Measurements from ENCODE around the gene OVCH2.
"Not testable (repeated sequence)": the region's sequence is repeated elsewhere in the genome, so short reads cannot be mapped to it uniquely, and the experiment has no call there.

The OVCH2 gene, protein sequence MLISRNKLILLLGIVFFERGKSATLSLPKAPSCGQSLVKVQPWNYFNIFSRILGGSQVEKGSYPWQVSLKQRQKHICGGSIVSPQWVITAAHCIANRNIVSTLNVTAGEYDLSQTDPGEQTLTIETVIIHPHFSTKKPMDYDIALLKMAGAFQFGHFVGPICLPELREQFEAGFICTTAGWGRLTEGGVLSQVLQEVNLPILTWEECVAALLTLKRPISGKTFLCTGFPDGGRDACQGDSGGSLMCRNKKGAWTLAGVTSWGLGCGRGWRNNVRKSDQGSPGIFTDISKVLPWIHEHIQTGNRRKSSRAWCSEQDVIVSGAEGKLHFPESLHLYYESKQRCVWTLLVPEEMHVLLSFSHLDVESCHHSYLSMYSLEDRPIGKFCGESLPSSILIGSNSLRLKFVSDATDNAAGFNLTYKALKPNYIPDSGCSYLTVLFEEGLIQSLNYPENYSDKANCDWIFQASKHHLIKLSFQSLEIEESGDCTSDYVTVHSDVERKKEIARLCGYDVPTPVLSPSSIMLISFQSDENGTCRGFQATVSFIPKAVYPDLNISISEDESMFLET

DNA sequence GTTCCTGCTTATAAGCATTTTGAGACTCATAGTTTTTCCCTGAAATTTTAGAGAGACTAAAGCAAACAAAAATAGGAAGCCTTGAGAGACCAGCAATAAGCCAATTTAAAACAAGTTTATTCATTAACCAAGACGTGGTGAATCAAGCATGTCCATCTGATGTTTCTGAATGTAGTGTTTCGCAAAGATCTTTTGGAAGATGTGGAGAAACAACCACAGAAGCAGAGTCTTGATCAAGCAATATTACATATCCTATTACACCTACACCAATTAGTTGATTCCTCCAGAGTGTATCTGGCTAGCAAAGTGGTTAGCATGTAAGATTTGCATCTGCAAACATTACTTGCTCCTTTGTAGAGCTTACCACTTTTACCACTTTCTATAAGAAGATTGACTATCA lies at the start of gene OVCH2:
OVCH2 (minus strand) TSS at position 101 of the 400 bp plus-strand sequence; CDS start at position 18, 83 bp downstream.
- DNase-seq (ENCODE audit: low read depth): no peak

GRCh38 chr11:7749456-7749855 lies 43.2 kb upstream of the OVCH2 start:
- no peak for DNase-seq (ENCODE audit: low read depth)

DNA sequence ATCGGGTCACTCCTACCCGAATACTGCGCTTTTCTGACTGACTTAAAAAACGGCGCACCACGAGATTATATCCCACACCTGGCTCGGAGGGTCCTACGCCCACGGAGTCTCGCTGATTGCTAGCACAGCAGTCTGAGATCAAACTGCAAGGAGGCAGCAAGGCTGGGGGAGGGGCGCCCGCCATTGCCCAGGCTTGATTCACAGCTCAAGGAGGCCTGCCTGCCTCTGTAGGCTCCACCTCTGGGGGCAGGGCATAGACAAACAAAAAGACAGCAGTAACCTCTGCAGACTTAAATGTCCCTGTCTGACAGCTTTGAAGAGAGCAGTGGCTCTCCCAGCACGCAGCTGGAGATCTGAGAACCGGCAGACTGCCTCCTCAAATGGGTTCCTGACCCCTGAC lies 28.5 kb upstream of the OVCH2 start:
- not testable (repeated sequence) for DNase-seq (ENCODE audit: low read depth)

GRCh38 chr11:7714786-7715185 lies 8.5 kb upstream of the OVCH2 start:
- no peak for DNase-seq (ENCODE audit: low read depth)

- DNase-seq (ENCODE audit: low read depth): no peak
Observed at GRCh38 chr11:7703740-7704139, 2.5 kb downstream of the OVCH2 start.

DNA sequence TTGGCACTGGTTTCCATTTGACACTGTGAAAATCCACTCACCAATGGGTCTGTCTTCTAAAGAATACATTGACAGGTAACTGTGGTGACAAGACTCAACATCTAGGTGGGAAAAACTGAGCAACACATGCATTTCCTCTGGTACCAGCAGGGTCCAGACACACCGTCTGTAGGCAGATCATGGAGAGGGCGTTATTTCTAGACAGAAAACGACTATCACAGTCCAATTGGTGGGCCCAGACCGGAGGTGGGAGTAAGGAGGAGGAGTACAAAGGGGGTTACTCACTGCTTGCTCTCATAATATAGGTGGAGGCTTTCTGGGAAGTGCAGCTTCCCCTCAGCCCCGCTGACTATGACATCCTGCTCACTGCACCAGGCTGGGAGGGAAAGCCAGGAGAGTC lies 9.9 kb downstream of the OVCH2 start:
- DNase-seq (ENCODE audit: low read depth): no peak

GRCh38 chr11:7694235-7694634 lies 12.0 kb downstream of the OVCH2 start:
- no peak for DNase-seq (ENCODE audit: low read depth)

DNA sequence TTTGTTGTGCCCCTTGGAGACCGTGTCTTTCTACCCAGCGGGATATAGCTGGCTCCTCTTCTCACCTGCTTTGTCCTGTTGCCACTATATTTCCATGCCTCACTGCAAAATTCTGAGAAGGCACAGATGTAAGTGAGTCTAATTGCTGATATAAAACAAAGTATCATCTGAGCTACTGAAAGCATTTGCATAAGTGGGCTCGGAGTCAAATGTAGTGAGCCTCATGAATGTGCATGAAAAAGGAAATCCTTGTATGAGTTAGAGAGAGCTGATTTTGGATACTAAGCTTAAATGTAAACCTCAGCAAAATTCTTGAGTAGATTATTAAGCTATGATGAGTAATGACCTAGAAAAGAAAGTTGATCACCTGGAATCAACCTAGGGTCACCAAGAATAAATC lies 13.9 kb downstream of the OVCH2 start:
- DNase-seq (ENCODE audit: low read depth): no peak

- no peak for DNase-seq (ENCODE audit: low read depth)
Observed at GRCh38 chr11:7691759-7692350, 14.4 kb downstream of the OVCH2 start.

DNA sequence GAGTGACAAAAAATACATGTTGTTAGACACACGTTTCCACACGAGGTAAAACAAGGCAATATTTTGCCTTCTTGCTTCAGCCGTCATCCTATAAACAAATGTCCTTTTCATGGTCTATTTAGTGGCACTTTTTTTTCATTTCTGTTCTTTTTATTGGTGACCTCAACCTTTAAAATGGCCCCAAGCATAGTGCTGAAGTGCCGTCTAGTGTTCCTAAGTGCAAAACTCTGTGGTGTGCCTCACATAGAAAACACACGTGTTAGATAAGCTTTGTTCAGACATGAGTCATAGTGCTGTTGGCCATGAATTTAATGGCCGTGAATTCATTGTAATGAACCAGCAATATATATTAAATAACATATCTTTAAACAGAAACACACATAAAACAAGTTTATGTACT lies 15.6 kb downstream of the OVCH2 start:
- DNase-seq (ENCODE audit: low read depth): no peak

- DNase-seq (ENCODE audit: low read depth): no peak
Observed at GRCh38 chr11:7689239-7689638, 17.0 kb downstream of the OVCH2 start.

GRCh38 chr11:7688238-7688826 lies 17.9 kb downstream of the OVCH2 start:
- DNase-seq (ENCODE audit: low read depth): no peak

GRCh38 chr11:7687386-7687785 lies 18.9 kb downstream of the OVCH2 start:
- DNase-seq (ENCODE audit: low read depth): no peak

- DNase-seq (ENCODE audit: low read depth): no peak
Observed at GRCh38 chr11:7686761-7687160, 19.5 kb downstream of the OVCH2 start.

GRCh38 chr11:7683571-7683970 lies 22.7 kb downstream of the OVCH2 start:
- DNase-seq (ENCODE audit: low read depth): no peak

DNA sequence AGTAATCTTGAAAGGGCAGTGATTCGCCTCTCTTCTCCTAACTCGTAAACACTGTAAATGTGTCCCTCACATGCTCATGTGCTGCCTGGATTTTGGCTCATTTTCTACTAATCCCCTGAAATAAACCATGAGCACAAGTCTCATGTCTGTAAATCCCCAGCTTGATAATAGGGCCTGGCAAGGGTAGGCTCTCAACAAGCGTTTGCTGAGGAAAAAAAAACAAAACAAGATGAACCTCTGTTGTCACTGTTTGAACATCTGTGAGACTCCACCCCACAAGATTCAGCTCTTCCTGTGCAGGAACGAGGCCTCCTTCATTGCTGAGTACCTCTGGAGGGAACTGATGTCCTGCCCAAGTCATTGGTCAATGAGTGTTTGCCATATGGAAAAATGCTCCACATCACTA lies 28.5 kb downstream of the OVCH2 start:
- DNase-seq (ENCODE audit: low read depth): no peak

- DNase-seq (ENCODE audit: low read depth): no peak
Observed at GRCh38 chr11:7677071-7677470, 29.2 kb downstream of the OVCH2 start.

GRCh38 chr11:7675631-7676030 lies 30.6 kb downstream of the OVCH2 start:
- DNase-seq (ENCODE audit: low read depth): no peak

DNA sequence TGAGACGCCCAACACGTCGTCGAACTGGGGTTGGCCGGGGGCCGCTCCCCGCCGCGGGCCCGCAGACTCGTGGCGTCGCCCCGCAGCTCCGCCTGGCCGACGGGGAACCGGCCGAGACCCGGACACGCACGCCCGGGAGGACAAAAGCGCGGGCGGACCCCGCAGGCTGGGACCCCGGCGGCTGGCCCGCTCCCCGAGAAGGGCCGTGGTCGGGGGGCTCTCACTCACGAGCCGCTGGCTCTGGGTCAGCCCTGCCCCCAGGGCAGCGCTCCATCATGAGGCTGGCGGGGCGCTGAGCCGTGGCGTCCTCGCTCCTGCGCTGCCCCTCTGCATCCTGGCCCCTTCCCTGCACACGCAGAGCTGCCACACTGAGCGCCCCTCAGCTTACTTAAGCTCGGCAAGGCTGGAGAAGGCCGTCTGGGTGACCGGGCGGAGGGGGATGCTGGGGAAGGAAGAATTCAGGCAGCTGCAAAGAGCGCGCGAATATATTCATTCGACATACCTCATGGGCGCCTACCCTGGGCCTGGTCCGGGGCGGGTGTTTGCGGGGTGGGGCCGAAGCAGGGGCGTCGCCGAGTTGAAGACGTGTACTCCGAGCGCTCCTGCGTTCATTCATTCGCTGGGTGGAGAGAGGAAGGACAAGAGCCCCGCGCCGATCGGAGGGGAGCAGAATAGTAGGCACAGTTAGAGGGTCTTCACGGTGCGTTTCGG lies 32.4 kb downstream of the OVCH2 start:
- DNase-seq (ENCODE audit: low read depth): no peak

- no peak for DNase-seq (ENCODE audit: low read depth)
Observed at GRCh38 chr11:7672960-7673723, 33.1 kb downstream of the OVCH2 start, which contains the start of gene CYB5R2. CYB5R2 (minus strand) TSS chr11:7673500; CDS start chr11:7672825, 675 bp downstream.

DNA sequence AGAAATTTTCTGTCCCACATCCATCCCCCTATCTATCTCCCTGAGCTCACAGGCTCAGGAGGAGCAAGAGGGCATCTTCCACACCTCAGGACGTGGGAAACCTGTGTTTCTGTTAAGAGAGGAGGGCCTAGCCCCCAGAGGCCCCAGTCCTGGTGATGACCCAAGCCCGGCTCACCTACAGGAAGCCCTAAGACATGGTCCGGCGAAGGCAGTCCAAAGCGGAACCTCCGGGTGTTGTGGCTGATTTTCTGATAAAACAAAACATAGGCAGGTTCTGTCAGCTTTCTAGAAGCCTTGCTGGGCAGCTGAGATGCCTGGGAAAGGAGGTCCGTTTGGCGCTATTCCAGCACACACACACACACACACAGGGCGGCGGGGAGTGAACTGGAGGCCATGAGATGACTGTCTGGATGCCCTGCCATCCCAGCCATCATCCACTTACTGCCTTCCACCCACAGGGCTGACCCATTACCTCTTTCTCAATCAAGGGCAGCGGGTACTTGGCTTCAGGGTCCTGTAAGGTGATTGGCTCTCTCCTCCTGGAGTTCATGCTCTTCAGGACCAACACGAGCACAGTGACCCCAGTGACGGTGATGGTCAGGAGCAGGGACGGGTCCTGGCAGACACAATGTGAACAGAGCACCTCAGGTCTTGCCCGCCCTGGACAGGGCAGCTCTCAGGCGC lies 33.9 kb downstream of the OVCH2 start:
- DNase-seq (ENCODE audit: low read depth): no peak

All from GM04504 (cell line).